ENCODE measurements around the gene KRT14. TPM values are rescaled to one million over a fixed set of nuclear protein-coding genes. Genes with fewer than 3 reads are reported as not detected.
A peak's percentile ranks its signal among the peaks of the same experiment; 100 is the strongest.

Gene KRT14
- polyA plus RNA-seq, 3 donors = not detected

DNA sequence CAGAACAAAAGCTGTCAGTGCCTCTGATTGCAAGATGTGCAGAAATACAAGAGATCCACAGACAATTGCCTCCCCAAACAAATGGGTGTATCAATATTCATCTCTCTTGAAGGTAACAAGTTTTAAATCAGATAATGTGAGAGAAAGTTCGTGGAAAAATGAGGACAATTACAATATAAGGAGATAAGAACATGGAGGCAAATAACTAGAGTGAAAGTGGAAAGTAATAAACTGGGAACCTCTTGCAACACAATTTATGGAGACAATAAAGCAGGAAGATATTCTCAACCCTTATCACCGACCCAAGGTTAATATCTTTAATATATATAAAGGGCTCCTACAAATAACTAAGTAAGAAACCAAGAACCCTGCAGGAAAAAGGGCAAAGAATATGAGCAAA, 44.3 kb downstream of the KRT14 start:
- no peaks in the 10 kb centered on the region for H3K4me1 ChIP-seq (ENCODE audit: control insufficient read depth in 1 of 2, insufficient read depth in 2 of 2, low read length in 2 of 2)
- peaks cover 4 to 10% (median 7%) of the 10 kb centered on the region in 7 donors for H3K9me3 Mint-ChIP-seq
- H3K36me3 Mint-ChIP-seq = peaks cover 0 to under 1% of the 10 kb centered on the region in 2 donors
- WGBS (ENCODE audit: insufficient coverage) = no CpG with 5 or more reads among the region's 2 CpGs
- no peak for DNase-seq
- no peak overlapping the region for H3K4me3 Mint-ChIP-seq
- no peak overlapping the region for H3K9ac ChIP-seq (ENCODE audit: insufficient read depth, low read length, poor library complexity, severe bottlenecking)
- H3K4me3 ChIP-seq (replicated peaks in 1 of 3; ENCODE audit: low read depth in 2 of 3, low read length in 3 of 3) = no peak overlapping the region
- H3K79me2 ChIP-seq (ENCODE audit: insufficient read depth, low read length) = no peaks in the 10 kb centered on the region
- TF ChIP-seq, protein P1, sequence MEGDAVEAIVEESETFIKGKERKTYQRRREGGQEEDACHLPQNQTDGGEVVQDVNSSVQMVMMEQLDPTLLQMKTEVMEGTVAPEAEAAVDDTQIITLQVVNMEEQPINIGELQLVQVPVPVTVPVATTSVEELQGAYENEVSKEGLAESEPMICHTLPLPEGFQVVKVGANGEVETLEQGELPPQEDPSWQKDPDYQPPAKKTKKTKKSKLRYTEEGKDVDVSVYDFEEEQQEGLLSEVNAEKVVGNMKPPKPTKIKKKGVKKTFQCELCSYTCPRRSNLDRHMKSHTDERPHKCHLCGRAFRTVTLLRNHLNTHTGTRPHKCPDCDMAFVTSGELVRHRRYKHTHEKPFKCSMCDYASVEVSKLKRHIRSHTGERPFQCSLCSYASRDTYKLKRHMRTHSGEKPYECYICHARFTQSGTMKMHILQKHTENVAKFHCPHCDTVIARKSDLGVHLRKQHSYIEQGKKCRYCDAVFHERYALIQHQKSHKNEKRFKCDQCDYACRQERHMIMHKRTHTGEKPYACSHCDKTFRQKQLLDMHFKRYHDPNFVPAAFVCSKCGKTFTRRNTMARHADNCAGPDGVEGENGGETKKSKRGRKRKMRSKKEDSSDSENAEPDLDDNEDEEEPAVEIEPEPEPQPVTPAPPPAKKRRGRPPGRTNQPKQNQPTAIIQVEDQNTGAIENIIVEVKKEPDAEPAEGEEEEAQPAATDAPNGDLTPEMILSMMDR (IDR thresholded peaks at IDR 0.05) = no peak
- H4K20me1 ChIP-seq (ENCODE audit: insufficient read depth, low read length) = no peaks in the 10 kb centered on the region
- no peaks in the 10 kb centered on the region for H3K36me3 ChIP-seq (replicated peaks in 1 of 2; ENCODE audit: control insufficient read depth in 1 of 2, insufficient read depth in 2 of 2, low read length in 2 of 2)
- no peak overlapping the region for H3K27ac Mint-ChIP-seq
- H3K27me3 ChIP-seq (ENCODE audit: control insufficient read depth in 2 of 2, insufficient read depth in 2 of 2, low read length in 2 of 2) = no peaks in the 10 kb centered on the region
- H2AFZ ChIP-seq (ENCODE audit: insufficient read depth, low read depth, low read length, poor library complexity, severe bottlenecking) = no peak overlapping the region
- no peaks in the 10 kb centered on the region for H3K4me1 Mint-ChIP-seq
- peaks cover 3 to 7% of the 10 kb centered on the region in 2 donors for H3K9me3 ChIP-seq (replicated peaks in 1 of 2; ENCODE audit: control insufficient read depth in 1 of 2, insufficient read depth in 1 of 2, low read length in 2 of 2)
- no peak overlapping the region for H3K27ac ChIP-seq (ENCODE audit: low read depth in 1 of 2, low read length in 2 of 2)
- intact Hi-C loops (cut with micrococcal nuclease) = loop anchor here (10.0 kb wide), 1 partner anchor 638 kb away; no protein-coding TSS in a partner anchor
- H3K4me2 ChIP-seq (replicated peaks; ENCODE audit: extremely low read depth, low read length, poor library complexity, severe bottlenecking) = no peak overlapping the region
- H3K27me3 Mint-ChIP-seq (ENCODE audit: low read depth in 3 of 3) = peaks cover 3 to 14% (median 10%) of the 10 kb centered on the region in 3 donors

DNA sequence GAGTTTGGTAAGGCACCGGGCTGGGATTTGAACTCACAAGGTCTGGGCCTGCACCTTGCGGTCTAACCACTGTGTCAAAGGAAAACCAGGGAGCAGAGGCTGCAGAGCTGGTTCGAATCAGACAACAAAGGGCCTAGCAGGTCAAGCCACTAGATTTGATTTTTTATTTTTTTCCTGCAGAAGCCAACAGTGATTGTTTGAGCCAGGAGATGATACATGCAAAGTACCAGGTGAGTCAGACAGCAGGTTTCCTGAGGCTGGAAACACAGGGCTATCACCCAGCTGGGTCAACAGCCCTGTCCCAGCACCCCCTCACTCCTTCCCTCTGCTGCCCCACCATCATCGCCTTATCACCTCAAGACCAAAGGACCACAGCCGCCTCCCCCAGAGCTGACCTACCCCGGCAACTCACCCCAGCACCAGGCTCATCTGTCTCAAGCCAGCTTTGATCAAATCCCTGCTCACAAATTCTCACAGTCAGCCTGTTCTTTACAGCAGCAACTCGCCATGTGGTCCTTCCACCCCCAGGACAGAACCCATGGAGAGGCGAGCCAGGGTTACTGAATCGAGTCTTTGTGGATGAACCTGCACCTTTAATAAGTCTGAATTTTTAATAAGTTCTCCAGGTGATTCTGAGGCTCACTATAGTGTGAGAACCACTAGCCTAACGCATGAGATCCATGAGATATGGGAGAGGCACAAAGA, 45.6 kb downstream of the KRT14 start:
- Histone ChIP-seq H3K27ac (ENCODE audit: low read depth in 1 of 2, low read length in 2 of 2) (no peak overlapping the region), H3K79me2 (ENCODE audit: insufficient read depth, low read length) (no peaks in the 10 kb centered on the region), H2AFZ (ENCODE audit: insufficient read depth, low read depth, low read length, poor library complexity, severe bottlenecking) (no peak overlapping the region), H3K27me3 (ENCODE audit: control insufficient read depth in 2 of 2, insufficient read depth in 2 of 2, low read length in 2 of 2) (no peaks in the 10 kb centered on the region), H3K9ac (ENCODE audit: insufficient read depth, low read length, poor library complexity, severe bottlenecking) (no peak overlapping the region), H4K20me1 (ENCODE audit: insufficient read depth, low read length) (no peaks in the 10 kb centered on the region), H3K4me2 (replicated peaks; ENCODE audit: extremely low read depth, low read length, poor library complexity, severe bottlenecking) (no peak overlapping the region), H3K4me3 (replicated peaks in 1 of 3; ENCODE audit: low read depth in 2 of 3, low read length in 3 of 3) (no peak overlapping the region), H3K36me3 (replicated peaks in 1 of 2; ENCODE audit: control insufficient read depth in 1 of 2, insufficient read depth in 2 of 2, low read length in 2 of 2) (no peaks in the 10 kb centered on the region), H3K4me1 (ENCODE audit: control insufficient read depth in 1 of 2, insufficient read depth in 2 of 2, low read length in 2 of 2) (no peaks in the 10 kb centered on the region), H3K9me3 (replicated peaks in 1 of 2; ENCODE audit: control insufficient read depth in 1 of 2, insufficient read depth in 1 of 2, low read length in 2 of 2) (no peaks in the 10 kb centered on the region)
- Mint-ChIP-seq H3K27me3 (ENCODE audit: low read depth in 3 of 3) (peaks cover 11 to 21% (median 12%) of the 10 kb centered on the region in 3 donors), H3K4me3 (no peak overlapping the region), H3K27ac (peak overlapping the region in 1 of 7 donors; percentile 32), H3K36me3 (no peaks in the 10 kb centered on the region), H3K4me1 (no peaks in the 10 kb centered on the region), H3K9me3 (no peaks in the 10 kb centered on the region)
- intact Hi-C loops (cut with micrococcal nuclease) = loop anchor here (10.0 kb wide), 1 partner anchor 636 kb away; no protein-coding TSS in a partner anchor
- 89% methylated on average over 10 of the region's 10 CpGs for WGBS (ENCODE audit: insufficient coverage)
- TF ChIP-seq, protein P1 (IDR thresholded peaks at IDR 0.05) = no peak
- no peak for DNase-seq
